CD4-positive, alpha-beta memory T cell (primary cell): ENCODE data around the gene TAOK2. TPM values are rescaled to one million over a fixed set of nuclear protein-coding genes. Genes with fewer than 3 reads are reported as not detected.
A peak's percentile ranks its signal among the peaks of the same experiment; 100 is the strongest.
"Not testable (repeated sequence)": the region's sequence is repeated elsewhere in the genome, so short reads cannot be mapped to it uniquely, and the experiment has no call there.

Experiments used
- CTCF ChIA-PET: fragments of 350-600 bp; sonication (Branson Sonifier 250); formaldehyde crosslinking; loops from one replicate; lab custom pipeline; 2021; ENCODE audit warnings: inconsistent platforms; ENCODE audit not compliant: partially characterized antibody; lab: Charles Lee
- POLR2A ChIA-PET: fragments of 350-600 bp; sonication (Branson Sonifier 250); formaldehyde crosslinking; loops from one replicate; lab custom pipeline; 2021; ENCODE audit not compliant: partially characterized antibody; lab: Charles Lee
- DNase-seq, 5 donors: peaks; one replicate each; pipeline versions ENCODE4 v3.0.0 to v3.0.0-alpha.2; 2020 to 2022; ENCODE audit warnings: mixed read lengths in 1 of 5
- H3K27ac ChIP-seq: one replicate; pipeline ENCODE4 v1.7.0; 2013; ENCODE audit warnings: low read depth, low read length
- H3K27me3 ChIP-seq: 2 replicates; pipeline ENCODE4 v1.7.0; 2013; ENCODE audit warnings: mild to moderate bottlenecking, low read length, moderate library complexity; ENCODE audit not compliant: insufficient read depth
- H3K36me3 ChIP-seq: 2 replicates; pipeline ENCODE4 v1.7.0; 2013; ENCODE audit warnings: mild to moderate bottlenecking, low read length, moderate library complexity; ENCODE audit not compliant: insufficient read depth
- H3K4me1 ChIP-seq: 2 replicates; pipeline ENCODE4 v1.7.0; 2013; ENCODE audit warnings: mild to moderate bottlenecking, low read length, moderate library complexity; ENCODE audit not compliant: insufficient read depth
- H3K4me3 ChIP-seq, 2 donors: one replicate each; pipeline ENCODE4 v1.7.0; 2013; ENCODE audit warnings: low read length in 2 of 2, mild to moderate bottlenecking in 1 of 2
- H3K9me3 ChIP-seq, 2 donors: one replicate each; pipeline ENCODE4 v1.7.0; 2013; ENCODE audit warnings: low read length in 2 of 2, control low read depth in 1 of 2; ENCODE audit not compliant: control insufficient read depth in 1 of 2
- H3K27ac Mint-ChIP-seq, 7 donors: one replicate each; pipeline ENCODE4 v1.8.0; 2020 to 2021; ENCODE audit warnings: mixed read lengths in 7 of 7, mild to moderate bottlenecking in 6 of 7, inconsistent platforms in 3 of 7, moderate library complexity in 3 of 7
- H3K27me3 Mint-ChIP-seq, 2 donors: one replicate each; pipeline ENCODE4 v1.8.0; 2020 to 2021; ENCODE audit warnings: mixed read lengths in 2 of 2
- H3K36me3 Mint-ChIP-seq, 2 donors: one replicate each; pipeline ENCODE4 v1.8.0; 2020 to 2021; ENCODE audit warnings: mixed read lengths in 2 of 2, inconsistent platforms in 1 of 2, mild to moderate bottlenecking in 1 of 2
- H3K4me1 Mint-ChIP-seq, 4 donors: one replicate each; pipeline ENCODE4 v1.8.0; 2020 to 2021; ENCODE audit warnings: mixed read lengths in 4 of 4, mild to moderate bottlenecking in 1 of 4
- H3K4me3 Mint-ChIP-seq, 8 donors: one replicate each; pipeline ENCODE4 v1.8.0; 2020 to 2021; ENCODE audit warnings: mixed read lengths in 8 of 8, mild to moderate bottlenecking in 7 of 8, moderate library complexity in 6 of 8, inconsistent platforms in 3 of 8
- H3K9me3 Mint-ChIP-seq, 8 donors: one replicate each; pipeline ENCODE4 v1.8.0; 2020 to 2021; ENCODE audit warnings: mixed read lengths in 8 of 8, mild to moderate bottlenecking in 5 of 8, inconsistent platforms in 3 of 8, moderate library complexity in 1 of 8
- intact Hi-C: fragments of 100-400 bp; cut with micrococcal nuclease; formaldehyde crosslinking; loops from one replicate; pipeline ENCODE4 v1.15.1; 2023
- polyA plus RNA-seq, 2 donors: library from polyadenylated mRNA; unstranded; fragments of 300-500 nt; fragmentation: Illumina TruSeq; gene quantifications; one replicate each; pipeline ENCODE4 v1.2.3, GENCODE V29; 2021
- total RNA-seq, 2 experiments: library from RNA; stranded (reverse); gene quantifications; one replicate each; pipeline ENCODE4 v1.2.3, GENCODE V29; 2021

TAOK2 gene
- total and polyA plus RNA-seq, 4 experiments from 2014 or later = 1.7 to 56.0 (median 31.0) TPM

GRCh38 chr16:30007378-30007895, 33.8 kb downstream of the TAOK2 start:
- Mint-ChIP-seq H3K27me3 (peaks cover 7 to 17% of the 10 kb centered on the region in 2 donors), H3K9me3 (no peaks in the 10 kb centered on the region), H3K27ac (peak overlapping the region in 1 of 7 donors; percentile 57), H3K4me3 (no peak overlapping the region), H3K4me1 (peaks cover 3 to 6% (median 6%) of the 10 kb centered on the region in 4 donors), H3K36me3 (peaks cover under 1 to 8% of the 10 kb centered on the region in 2 donors)
- peaks cover 7% of the 10 kb centered on the region for H3K4me1 ChIP-seq
- H3K27me3 ChIP-seq = peaks cover 7% of the 10 kb centered on the region
- no peaks in the 10 kb centered on the region for H3K36me3 ChIP-seq
- no peaks in the 10 kb centered on the region for H3K9me3 ChIP-seq
- H3K27ac ChIP-seq = no peak overlapping the region
- ChIA-PET CTCF (interaction anchor here (3.2 kb wide), 1 partner anchor 11 kb away, joined by 13 read pairs; the partner anchor contains the start of gene INO80E), POLR2A (no interaction called here)
- DNase-seq = no peak
- H3K4me3 ChIP-seq = no peak overlapping the region
- intact Hi-C loops = no loop called here

GRCh38 chr16:30009085-30009862, 35.6 kb downstream of the TAOK2 start:
- intact Hi-C loops = no loop called here
- no peak overlapping the region for H3K27ac Mint-ChIP-seq
- H3K4me1 ChIP-seq = peaks cover 7% of the 10 kb centered on the region
- H3K9me3 ChIP-seq = no peaks in the 10 kb centered on the region
- H3K36me3 ChIP-seq = no peaks in the 10 kb centered on the region
- ChIA-PET CTCF (interaction anchor here (1.0 kb wide), 1 partner anchor 202 kb away, joined by 4 read pairs; no protein-coding TSS in a partner anchor), POLR2A (no interaction called here)
- H3K27me3 Mint-ChIP-seq = peaks cover 7 to 17% of the 10 kb centered on the region in 2 donors
- peaks cover 0 to 2% of the 10 kb centered on the region in 2 donors for H3K36me3 Mint-ChIP-seq
- no peak for DNase-seq
- H3K9me3 Mint-ChIP-seq = no peaks in the 10 kb centered on the region
- H3K27ac ChIP-seq = no peak overlapping the region
- peaks cover 2 to 6% (median 4%) of the 10 kb centered on the region in 4 donors for H3K4me1 Mint-ChIP-seq
- H3K27me3 ChIP-seq = peaks cover 7% of the 10 kb centered on the region
- no peak overlapping the region for H3K4me3 ChIP-seq
- peak overlapping the region in 4 of 8 donors; percentile 4 to 69 (median 46) for H3K4me3 Mint-ChIP-seq

- Histone ChIP-seq H3K4me3 (peak overlapping the region in 1 of 2 donors; percentile 34), H3K27ac (no peak overlapping the region), H3K36me3 (no peaks in the 10 kb centered on the region), H3K4me1 (peaks cover 7% of the 10 kb centered on the region), H3K9me3 (no peaks in the 10 kb centered on the region), H3K27me3 (peaks cover 7% of the 10 kb centered on the region)
- H3K27ac Mint-ChIP-seq = no peak overlapping the region
- POLR2A ChIA-PET = no interaction called here
- CTCF ChIA-PET = no interaction called here
- H3K4me3 Mint-ChIP-seq = peak overlapping the region; percentile 68 to 83 (median 78)
- H3K4me1 Mint-ChIP-seq = peaks cover 2 to 6% (median 4%) of the 10 kb centered on the region in 4 donors
- no peaks in the 10 kb centered on the region for H3K9me3 Mint-ChIP-seq
- DNase-seq = no peak
- H3K36me3 Mint-ChIP-seq = peaks cover 0 to 2% of the 10 kb centered on the region in 2 donors
- intact Hi-C loops = no loop called here
- H3K27me3 Mint-ChIP-seq = peaks cover 7 to 17% of the 10 kb centered on the region in 2 donors
These were observed 36.5 kb downstream of the TAOK2 start for GRCh38 chr16:30009990-30010843.

GRCh38 chr16:30010844-30011713, 37.4 kb downstream of the TAOK2 start, which contains the start of gene DOC2A:
DOC2A (minus strand) TSS chr16:30011027; CDS start chr16:30010222, 805 bp downstream.
- no peaks in the 10 kb centered on the region for H3K36me3 ChIP-seq
- H3K4me3 Mint-ChIP-seq = peak within 1 kb of the TSS; percentile 76 to 90 (median 86)
- peaks cover 2 to 6% (median 4%) of the 10 kb centered on the region in 4 donors for H3K4me1 Mint-ChIP-seq
- CTCF ChIA-PET = no interaction called here
- peak within 1 kb of the TSS in 1 of 2 donors; percentile 34 for H3K4me3 ChIP-seq
- H3K9me3 ChIP-seq = no peaks in the 10 kb centered on the region
- peak in 3 of 5 donors; percentile 24 to 32 (median 25) for DNase-seq
- POLR2A ChIA-PET = no interaction called here
- peaks cover 7% of the 10 kb centered on the region for H3K27me3 ChIP-seq
- no peaks in the 10 kb centered on the region for H3K36me3 Mint-ChIP-seq
- no peaks in the 10 kb centered on the region for H3K9me3 Mint-ChIP-seq
- H3K27me3 Mint-ChIP-seq = peaks cover 7 to 17% of the 10 kb centered on the region in 2 donors
- intact Hi-C loops = no loop called here
- H3K4me1 ChIP-seq = peaks cover 7% of the 10 kb centered on the region
- H3K27ac ChIP-seq = no peak within 1 kb of the TSS
- peak within 1 kb of the TSS in 2 of 7 donors; percentile 62 to 75 for H3K27ac Mint-ChIP-seq

- peak overlapping the region; percentile 81 to 90 (median 86) for H3K4me3 Mint-ChIP-seq
- ChIA-PET POLR2A (no interaction called here), CTCF (interaction anchor here (1.0 kb wide), 1 partner anchor 21 kb away, joined by 3 read pairs; no protein-coding TSS in a partner anchor)
- no peak for DNase-seq
- peak overlapping the region in 6 of 7 donors; percentile 29 to 82 (median 64) for H3K27ac Mint-ChIP-seq
- H3K9me3 Mint-ChIP-seq = no peaks in the 10 kb centered on the region
- intact Hi-C loops = no loop called here
- peaks cover 7 to 17% of the 10 kb centered on the region in 2 donors for H3K27me3 Mint-ChIP-seq
- peaks cover 7% of the 10 kb centered on the region for H3K27me3 ChIP-seq
- H3K36me3 Mint-ChIP-seq = no peaks in the 10 kb centered on the region
- H3K9me3 ChIP-seq = no peaks in the 10 kb centered on the region
- H3K4me3 ChIP-seq = peak overlapping the region in 1 of 2 donors; percentile 34
- peaks cover 7% of the 10 kb centered on the region for H3K4me1 ChIP-seq
- no peak overlapping the region for H3K27ac ChIP-seq
- no peaks in the 10 kb centered on the region for H3K36me3 ChIP-seq
- H3K4me1 Mint-ChIP-seq = peaks cover 2 to 6% (median 4%) of the 10 kb centered on the region in 4 donors
These were observed 38.2 kb downstream of the TAOK2 start for GRCh38 chr16:30011714-30012504.

- H3K4me1 ChIP-seq, H3K4me3 ChIP-seq, H3K36me3 Mint-ChIP-seq, intact Hi-C loops, DNase-seq, H3K36me3 ChIP-seq, H3K27ac ChIP-seq, H3K4me1 Mint-ChIP-seq, H3K9me3 ChIP-seq, H3K9me3 Mint-ChIP-seq, POLR2A ChIA-PET, H3K27me3 ChIP-seq: not testable (repeated sequence)
- H3K27me3 Mint-ChIP-seq = peaks cover 7 to 17% of the 10 kb centered on the region in 2 donors
- H3K27ac Mint-ChIP-seq = peak overlapping the region in 1 of 7 donors; percentile 31
- H3K4me3 Mint-ChIP-seq = peak overlapping the region in 5 of 8 donors; percentile 17 to 87 (median 72)
- CTCF ChIA-PET = interaction anchor here (0.6 to 1.2 kb wide), 4 partner anchors 11 to 312 kb away, joined by 3 to 5 read pairs (median 3); partner anchors contain the start of gene C16orf92
These were observed 38.9 kb downstream of the TAOK2 start for GRCh38 chr16:30012598-30012997.
